Activated CD4-positive, alpha-beta memory T cell treated with anti-CD3 and anti-CD28 coated beads, Interleukin-2, amount 10 ng/mL, durations not matched to agents 7 days and 5 days (primary cell): Measurements from ENCODE around the gene LMO4. TPM values are rescaled to one million over a fixed set of nuclear protein-coding genes. Genes with fewer than 3 reads are reported as not detected.

Source experiments
- CTCF ChIA-PET: fragments of 350-600 bp; sonication (Branson Sonifier 250); formaldehyde crosslinking; loops from one replicate; lab custom pipeline; 2021; ENCODE audit warnings: antibody characterized with exemption, inconsistent platforms; lab: Charles Lee
- POLR2A ChIA-PET: fragments of 350-600 bp; sonication (Branson Sonifier 250); formaldehyde crosslinking; loops from one replicate; lab custom pipeline; 2021; ENCODE audit warnings: antibody characterized with exemption; lab: Charles Lee
- DNase-seq: peaks from one replicate; pipeline ENCODE4 v3.0.0-alpha.2; 2020
- H3K27ac Mint-ChIP-seq: one replicate; pipeline ENCODE4 v1.8.0; 2021; ENCODE audit warnings: mild to moderate bottlenecking, mixed read lengths
- H3K27me3 Mint-ChIP-seq: one replicate; pipeline ENCODE4 v1.8.0; 2021; ENCODE audit warnings: mixed read lengths
- H3K36me3 Mint-ChIP-seq: one replicate; pipeline ENCODE4 v1.8.0; 2021; ENCODE audit warnings: low read depth, mixed read lengths
- H3K4me1 Mint-ChIP-seq: one replicate; pipeline ENCODE4 v1.8.0; 2021; ENCODE audit warnings: mixed read lengths
- H3K4me3 Mint-ChIP-seq: one replicate; pipeline ENCODE4 v1.8.0; 2021; ENCODE audit warnings: mild to moderate bottlenecking, mixed read lengths
- H3K9me3 Mint-ChIP-seq: one replicate; pipeline ENCODE4 v1.8.0; 2021; ENCODE audit warnings: mixed read lengths
- total RNA-seq, 2 experiments: library from RNA; stranded (reverse); gene quantifications; one replicate each; pipeline ENCODE4 v1.2.3, GENCODE V29; 2021

LMO4 gene
- total RNA-seq, 2 experiments from 2014 or later, result 52.8 to 54.3 TPM

DNA sequence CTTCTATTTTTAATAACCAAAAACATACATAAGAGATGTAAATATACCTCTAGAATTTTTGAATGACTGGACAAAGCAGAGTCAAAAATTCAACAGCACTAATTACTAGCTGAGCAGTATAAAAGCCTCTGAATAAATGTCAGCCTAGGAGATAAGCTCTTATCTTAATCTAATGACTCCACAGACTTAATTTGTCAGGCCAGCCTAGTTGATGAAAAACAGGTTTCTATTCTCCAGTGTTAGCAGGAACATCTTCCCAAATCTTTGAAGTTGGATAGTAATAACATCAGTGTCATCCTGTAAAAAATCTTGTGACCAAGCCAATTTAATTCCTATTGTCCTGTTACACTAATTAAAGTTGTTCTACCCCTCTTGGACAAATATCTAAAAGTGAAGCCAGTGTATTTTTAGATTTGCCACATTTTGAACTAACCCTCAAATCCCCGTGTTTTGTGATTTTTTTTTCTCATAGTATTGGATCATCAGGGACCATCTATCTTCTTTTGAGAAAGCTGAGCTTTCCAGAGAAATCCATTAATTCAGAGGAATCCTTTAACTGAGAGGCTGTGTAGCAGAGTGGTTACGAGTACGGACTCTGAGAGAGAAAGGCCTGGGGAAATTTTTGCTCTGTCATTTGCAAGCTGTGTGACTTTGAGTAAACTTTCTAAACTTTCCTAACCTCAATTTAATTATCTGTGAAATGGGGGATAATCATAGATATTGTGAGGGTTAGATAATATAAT, 41.2 kb downstream of the LMO4 start:
- ChIA-PET POLR2A (no interaction called here), CTCF (no interaction called here)
- Mint-ChIP-seq H3K27me3 (no peaks in the 10 kb centered on the region), H3K4me1 (no peaks in the 10 kb centered on the region), H3K36me3 (peaks cover 3% of the 10 kb centered on the region), H3K27ac (no peak overlapping the region), H3K4me3 (no peak overlapping the region), H3K9me3 (no peaks in the 10 kb centered on the region)
- DNase-seq, result no peak

DNA sequence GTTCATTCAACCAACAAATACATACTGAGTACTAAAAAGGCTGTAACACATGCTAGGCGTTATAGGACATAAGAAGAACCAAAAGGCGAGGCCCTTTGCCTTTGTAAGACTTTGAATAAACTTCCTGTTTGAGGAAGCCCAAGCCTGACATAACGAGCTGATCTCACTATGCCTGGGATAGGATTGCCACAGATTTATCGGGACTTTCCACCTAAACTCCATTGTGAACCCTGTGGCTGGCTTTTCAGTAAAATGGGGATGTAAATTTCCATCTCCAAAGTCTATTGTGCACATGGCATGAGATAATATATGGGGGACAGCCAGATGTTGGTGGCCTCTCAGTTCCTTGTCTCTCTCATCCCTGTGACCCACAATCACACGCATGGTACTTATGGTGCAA, 41.9 kb downstream of the LMO4 start:
- no peak for DNase-seq
- peaks cover 3% of the 10 kb centered on the region for H3K36me3 Mint-ChIP-seq
- ChIA-PET POLR2A (no interaction called here), CTCF (no interaction called here)
- H3K4me3 Mint-ChIP-seq, result no peak overlapping the region
- H3K27ac Mint-ChIP-seq, result no peak overlapping the region
- H3K4me1 Mint-ChIP-seq, result no peaks in the 10 kb centered on the region
- H3K9me3 Mint-ChIP-seq, result no peaks in the 10 kb centered on the region
- peaks cover 2% of the 10 kb centered on the region for H3K27me3 Mint-ChIP-seq

DNA sequence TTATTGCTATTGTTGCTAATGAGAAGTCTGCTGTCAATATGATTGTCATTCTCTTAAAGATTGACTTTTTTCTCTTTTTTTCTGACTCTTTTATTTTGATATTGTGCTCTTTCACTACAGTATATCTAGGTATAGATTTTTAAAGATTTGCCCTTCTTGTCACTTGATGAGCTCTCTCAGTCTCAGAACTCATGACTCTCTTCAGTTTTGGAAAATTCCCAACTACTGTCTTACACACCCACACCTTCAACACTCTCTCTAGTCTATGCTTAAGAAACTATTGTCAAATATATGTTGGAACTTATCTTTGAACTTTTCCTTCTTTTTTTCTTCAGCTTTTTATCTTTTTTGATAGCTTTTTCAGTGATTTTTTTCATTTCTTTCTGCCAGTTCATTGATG, 50.6 kb downstream of the LMO4 start:
- Mint-ChIP-seq H3K4me1 (no peaks in the 10 kb centered on the region), H3K4me3 (no peak overlapping the region), H3K36me3 (peaks cover 11% of the 10 kb centered on the region), H3K27me3 (peaks cover 11% of the 10 kb centered on the region), H3K9me3 (peaks cover 18% of the 10 kb centered on the region), H3K27ac (no peak overlapping the region)
- no peak for DNase-seq
- ChIA-PET CTCF (no interaction called here), POLR2A (interaction anchor here (0.6 kb wide), 1 partner anchor 10 kb away, joined by 3 read pairs; no protein-coding TSS in a partner anchor)

DNA sequence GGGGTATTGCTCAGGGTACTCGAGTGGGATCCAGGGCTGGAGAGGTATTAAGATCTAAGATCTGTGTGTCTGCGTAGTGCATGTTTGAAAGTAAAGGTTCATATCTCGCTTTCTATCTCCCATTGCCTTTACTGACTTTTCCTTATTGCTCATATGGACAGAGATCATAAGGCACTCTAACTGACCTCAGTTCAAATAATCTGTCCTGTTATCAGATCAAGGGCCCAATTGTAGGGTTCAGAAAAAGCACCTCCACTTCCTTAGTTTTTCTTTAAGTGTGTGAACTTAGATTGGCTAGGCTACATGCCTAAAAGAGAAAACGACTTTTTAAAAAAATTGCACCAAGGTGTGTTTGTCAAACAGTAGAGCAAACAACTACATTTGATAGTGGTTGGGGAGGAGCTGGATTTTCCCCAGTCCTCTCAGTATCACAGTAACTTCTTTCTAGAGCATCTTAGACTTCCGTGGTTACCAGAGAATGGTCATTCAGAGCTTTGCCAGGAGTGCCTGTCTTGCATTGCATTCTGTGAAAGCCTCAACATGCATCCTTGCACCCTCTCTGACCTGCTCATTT, 57.6 kb downstream of the LMO4 start:
- no peak for DNase-seq
- Mint-ChIP-seq H3K9me3 (no peaks in the 10 kb centered on the region), H3K27ac (no peak overlapping the region), H3K4me3 (no peak overlapping the region), H3K4me1 (no peaks in the 10 kb centered on the region), H3K27me3 (peaks cover 4% of the 10 kb centered on the region), H3K36me3 (no peaks in the 10 kb centered on the region)
- ChIA-PET POLR2A (interaction anchor here (1.6 kb wide), 1 partner anchor 18 kb away, joined by 4 read pairs; no protein-coding TSS in a partner anchor), CTCF (no interaction called here)

DNA sequence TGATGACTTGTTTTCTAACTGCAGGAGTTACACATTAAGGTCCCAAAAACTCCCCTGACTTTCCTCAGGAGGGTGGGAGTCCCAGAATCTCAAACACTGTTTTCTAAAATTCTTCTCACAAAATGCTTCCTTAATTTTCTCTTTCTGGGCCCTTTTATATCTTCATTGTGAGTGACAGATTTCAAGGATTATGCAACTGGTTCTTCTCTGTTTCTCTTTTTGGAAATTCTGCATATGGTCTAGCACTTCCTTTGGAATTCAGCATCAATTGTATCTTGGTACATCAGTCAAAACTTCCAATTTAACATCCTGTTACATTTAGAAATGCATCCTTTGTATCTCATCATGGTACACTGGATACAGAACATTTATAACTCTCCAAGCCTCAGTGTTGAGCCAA, 59.7 kb downstream of the LMO4 start:
- H3K36me3 Mint-ChIP-seq, result no peaks in the 10 kb centered on the region
- H3K9me3 Mint-ChIP-seq, result no peaks in the 10 kb centered on the region
- H3K4me3 Mint-ChIP-seq, result no peak overlapping the region
- no peak overlapping the region for H3K27ac Mint-ChIP-seq
- ChIA-PET CTCF (no interaction called here), POLR2A (no interaction called here)
- peaks cover 6% of the 10 kb centered on the region for H3K4me1 Mint-ChIP-seq
- no peak for DNase-seq
- peaks cover 6% of the 10 kb centered on the region for H3K27me3 Mint-ChIP-seq

DNA sequence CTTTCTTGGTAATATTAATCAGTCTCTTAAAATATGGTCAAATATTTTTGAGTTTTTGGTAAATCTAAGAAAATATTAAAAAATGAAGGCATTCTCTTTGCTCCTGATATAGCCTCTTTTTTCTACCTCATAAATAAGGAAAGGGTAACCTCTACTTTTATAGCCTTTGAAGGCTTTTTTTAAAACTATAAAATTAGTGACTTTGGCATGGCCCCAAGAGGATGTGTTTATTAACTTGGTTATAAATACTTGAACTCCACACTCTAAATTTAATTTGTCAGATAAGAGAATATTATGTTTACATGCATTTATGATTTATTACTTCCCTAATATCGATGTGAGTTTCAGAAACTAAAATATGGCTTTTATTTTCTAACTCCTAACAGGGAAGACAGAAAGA, 60.3 kb downstream of the LMO4 start:
- H3K4me3 Mint-ChIP-seq, result no peak overlapping the region
- peaks cover 6% of the 10 kb centered on the region for H3K4me1 Mint-ChIP-seq
- no peak overlapping the region for H3K27ac Mint-ChIP-seq
- ChIA-PET CTCF (no interaction called here), POLR2A (no interaction called here)
- peaks cover 3% of the 10 kb centered on the region for H3K27me3 Mint-ChIP-seq
- DNase-seq, result no peak
- no peaks in the 10 kb centered on the region for H3K36me3 Mint-ChIP-seq
- no peaks in the 10 kb centered on the region for H3K9me3 Mint-ChIP-seq

DNA sequence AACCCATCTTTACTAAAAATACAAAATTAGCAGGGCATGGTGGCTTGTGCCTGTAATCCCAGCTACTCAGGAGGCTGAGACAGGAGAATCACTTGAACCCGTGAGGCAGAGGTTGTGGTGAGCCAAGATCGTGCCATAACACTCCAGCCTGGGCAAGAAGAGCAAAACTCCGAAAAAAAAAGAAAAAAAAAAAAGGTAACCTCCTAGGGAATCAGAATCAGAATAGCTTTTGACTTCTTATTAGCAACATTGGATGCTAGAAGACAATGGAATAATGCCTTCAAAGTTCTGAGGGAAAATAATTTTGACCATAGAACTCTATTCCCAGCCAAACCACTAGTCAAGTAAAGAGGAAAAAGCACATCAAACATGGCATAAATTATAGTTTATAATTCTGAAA, 60.9 kb downstream of the LMO4 start:
- CTCF ChIA-PET, result no interaction called here
- no peaks in the 10 kb centered on the region for H3K9me3 Mint-ChIP-seq

DNA sequence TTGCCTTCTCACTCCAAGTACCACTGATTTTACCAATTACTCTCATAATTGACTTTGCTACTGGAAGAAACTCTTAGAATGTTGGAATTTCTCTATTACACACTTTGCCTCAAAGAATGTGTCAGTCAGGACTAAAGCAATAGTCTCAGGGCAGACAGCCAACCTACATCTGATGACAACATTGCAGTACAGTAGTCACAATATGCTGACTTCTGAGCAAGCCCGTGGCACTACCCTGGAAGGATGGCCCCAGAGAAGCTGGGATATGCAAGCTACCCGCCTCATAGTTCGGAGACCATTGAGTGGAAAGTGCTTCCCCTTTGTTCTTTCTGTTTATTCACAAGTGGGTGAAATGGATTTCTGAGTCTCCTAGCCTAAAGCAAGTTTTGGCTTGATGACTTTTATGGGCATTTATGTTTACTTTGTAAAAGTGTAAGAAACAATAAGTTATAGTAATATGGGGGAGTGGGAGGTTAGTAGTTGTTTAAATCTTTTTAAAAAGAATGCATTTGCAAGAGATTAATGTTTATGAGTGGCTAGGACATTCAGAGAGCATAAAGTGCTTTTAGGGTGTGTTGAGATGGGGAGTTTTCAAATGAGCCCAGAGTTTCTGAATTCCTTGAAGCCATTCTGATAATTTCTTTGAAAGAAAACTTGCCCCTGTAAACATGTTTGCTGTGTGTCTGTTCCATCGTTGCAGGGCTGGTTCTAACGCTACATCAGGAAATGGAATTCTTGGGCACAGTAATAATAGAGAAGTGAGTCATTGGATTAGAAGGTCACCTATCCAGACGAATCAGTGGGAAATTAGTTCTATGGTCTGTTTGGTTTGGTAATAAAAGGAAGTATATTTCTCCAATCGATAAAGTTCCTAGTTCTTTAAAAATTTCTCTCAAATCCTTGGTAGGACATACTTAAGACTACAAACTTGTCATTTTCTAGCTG, 63.8 kb downstream of the LMO4 start:
- CTCF ChIA-PET, result no interaction called here
- DNase-seq, result no peak
- Mint-ChIP-seq H3K4me3 (no peak overlapping the region), H3K27me3 (peaks cover 3% of the 10 kb centered on the region), H3K4me1 (peaks cover 6% of the 10 kb centered on the region), H3K36me3 (no peaks in the 10 kb centered on the region), H3K9me3 (no peaks in the 10 kb centered on the region), H3K27ac (no peak overlapping the region)
- POLR2A ChIA-PET, result no interaction called here

More for the DNA sequence above, 60.9 kb downstream of the LMO4 start:
- Mint-ChIP-seq H3K4me3 (no peak overlapping the region), H3K27ac (no peak overlapping the region), H3K36me3 (no peaks in the 10 kb centered on the region), H3K4me1 (peaks cover 6% of the 10 kb centered on the region), H3K27me3 (peaks cover 3% of the 10 kb centered on the region)
- no peak for DNase-seq
- POLR2A ChIA-PET, result interaction anchor here (0.6 kb wide), 1 partner anchor 10 kb away, joined by 3 read pairs; no protein-coding TSS in a partner anchor

DNA sequence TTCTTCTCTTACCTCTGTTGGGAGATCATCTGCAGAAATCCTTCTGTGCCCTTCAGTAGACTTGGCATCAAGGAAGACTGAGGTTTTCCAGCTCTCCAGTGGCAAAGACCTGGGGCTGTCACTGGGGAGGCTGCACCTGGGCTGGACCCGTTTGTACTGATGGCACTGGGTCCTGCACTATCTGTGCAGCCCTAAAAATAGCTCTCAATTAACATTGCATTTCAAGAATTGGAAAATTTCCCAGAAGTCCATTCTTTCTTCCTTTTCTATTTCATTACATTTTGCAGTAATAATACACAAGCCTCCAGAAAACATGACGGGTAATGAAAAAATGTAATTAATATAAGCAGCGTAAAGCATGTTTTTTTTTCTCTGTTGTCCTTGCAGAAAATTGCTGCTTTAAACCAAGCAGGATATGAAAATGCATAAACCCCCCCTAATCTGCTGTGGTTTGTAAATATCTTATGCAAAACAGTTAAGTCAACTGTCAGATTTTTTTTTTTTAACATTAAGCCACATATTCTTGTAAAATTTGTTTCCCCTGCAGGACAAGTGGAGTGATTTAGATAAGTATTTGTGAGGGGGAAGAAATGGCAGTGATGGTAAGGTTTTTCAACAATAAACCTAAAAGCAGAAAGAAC, 64.9 kb downstream of the LMO4 start:
- ChIA-PET POLR2A (no interaction called here), CTCF (no interaction called here)
- Mint-ChIP-seq H3K9me3 (no peaks in the 10 kb centered on the region), H3K4me1 (peaks cover 6% of the 10 kb centered on the region), H3K27ac (no peak overlapping the region), H3K4me3 (no peak overlapping the region), H3K27me3 (peaks cover 3% of the 10 kb centered on the region), H3K36me3 (no peaks in the 10 kb centered on the region)
- no peak for DNase-seq

DNA sequence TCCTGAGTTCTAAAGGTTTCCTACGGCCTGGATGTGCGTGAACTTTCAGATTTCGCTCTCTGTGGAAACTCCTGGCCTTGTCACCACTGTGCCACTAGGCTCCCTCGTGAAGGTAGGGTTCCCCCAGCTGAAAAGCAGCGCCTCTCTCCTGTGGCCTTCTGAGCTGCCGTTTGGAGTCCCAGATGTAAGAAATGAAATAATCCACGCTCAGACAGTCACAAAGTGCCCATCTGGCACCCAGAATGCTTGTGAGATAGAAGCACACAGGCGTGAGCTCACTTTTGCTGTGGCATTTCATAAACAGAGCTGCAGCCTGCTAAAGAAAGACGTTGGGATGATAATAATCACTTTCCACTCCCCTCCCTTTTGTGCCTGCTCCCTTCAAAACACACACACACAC, 65.8 kb downstream of the LMO4 start:
- peaks cover 3% of the 10 kb centered on the region for H3K27me3 Mint-ChIP-seq
- no peak for DNase-seq
- peaks cover 6% of the 10 kb centered on the region for H3K4me1 Mint-ChIP-seq
- H3K9me3 Mint-ChIP-seq, result no peaks in the 10 kb centered on the region
- ChIA-PET CTCF (interaction anchor here (1.0 kb wide), 1 partner anchor 11 kb away, joined by 3 read pairs; no protein-coding TSS in a partner anchor), POLR2A (interaction anchor here (1.0 kb wide), 1 partner anchor 9 kb away, joined by 3 read pairs; no protein-coding TSS in a partner anchor)
- no peak overlapping the region for H3K4me3 Mint-ChIP-seq
- no peak overlapping the region for H3K27ac Mint-ChIP-seq
- no peaks in the 10 kb centered on the region for H3K36me3 Mint-ChIP-seq

DNA sequence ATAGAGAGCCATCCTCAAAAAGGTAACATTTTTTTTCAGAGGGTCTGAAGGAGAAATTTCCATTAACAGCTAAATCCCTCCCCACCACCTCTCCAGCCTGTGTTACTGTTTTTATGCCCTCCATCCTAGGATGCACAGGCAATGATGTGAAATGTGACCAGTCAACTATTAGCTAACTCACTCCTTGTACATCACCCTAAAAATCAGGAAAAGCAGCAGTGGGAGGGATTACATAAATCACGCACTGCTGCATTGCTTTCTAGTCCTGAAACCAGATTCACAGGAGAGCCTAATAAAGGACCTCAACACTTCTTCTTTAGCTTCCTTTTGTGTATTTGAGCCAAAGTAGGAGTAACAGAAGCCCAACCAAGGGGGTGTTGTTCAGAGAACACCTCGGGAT, 66.3 kb downstream of the LMO4 start:
- ChIA-PET CTCF (interaction anchor here (1.0 kb wide), 1 partner anchor 12 kb away, joined by 3 read pairs; no protein-coding TSS in a partner anchor), POLR2A (interaction anchor here (1.0 kb wide), 1 partner anchor 9 kb away, joined by 3 read pairs; no protein-coding TSS in a partner anchor)
- no peak overlapping the region for H3K4me3 Mint-ChIP-seq
- DNase-seq, result no peak
- H3K27me3 Mint-ChIP-seq, result peaks cover 3% of the 10 kb centered on the region
- H3K4me1 Mint-ChIP-seq, result peaks cover 6% of the 10 kb centered on the region
- H3K27ac Mint-ChIP-seq, result no peak overlapping the region
- no peaks in the 10 kb centered on the region for H3K36me3 Mint-ChIP-seq
- H3K9me3 Mint-ChIP-seq, result no peaks in the 10 kb centered on the region
